Endodermal cell (in vitro differentiated cells): ENCODE results near the gene DTNBP1. TPM values are rescaled to one million over a fixed set of nuclear protein-coding genes. Genes with fewer than 3 reads are reported as not detected.
A peak's percentile ranks its signal among the peaks of the same experiment; 100 is the strongest.

Experiments
- DNase-seq: peaks from one replicate; pipeline ENCODE4 v3.0.0-alpha.2; 2017
- H3K27ac ChIP-seq: 2 replicates; pipeline ENCODE4 v1.5.1; 2013; ENCODE audit warnings: mild to moderate bottlenecking, low read depth, low read length, moderate library complexity
- H3K27me3 ChIP-seq: 2 replicates; pipeline ENCODE4 v1.6.1; 2013; ENCODE audit warnings: mild to moderate bottlenecking, low read length, moderate library complexity; ENCODE audit not compliant: insufficient read depth, control insufficient read depth, poor library complexity, severe bottlenecking
- H3K36me3 ChIP-seq: 2 replicates; pipeline ENCODE4 v1.7.0; 2013; ENCODE audit warnings: mild to moderate bottlenecking, low read length, moderate library complexity; ENCODE audit not compliant: control insufficient read depth, insufficient read depth
- H3K4me1 ChIP-seq: one replicate; pipeline ENCODE4 v1.7.0; 2013; ENCODE audit warnings: low read length; ENCODE audit not compliant: control insufficient read depth, insufficient read depth
- H3K4me3 ChIP-seq: 2 replicates; pipeline ENCODE4 v1.5.1; 2013; ENCODE audit warnings: mild to moderate bottlenecking, low read length, moderate library complexity
- H3K9ac ChIP-seq: 2 replicates; pipeline ENCODE4 v1.6.1; 2013; ENCODE audit warnings: mild to moderate bottlenecking, low read length, moderate library complexity; ENCODE audit not compliant: poor library complexity, severe bottlenecking; ENCODE audit errors: extremely low read depth
- H3K9me3 ChIP-seq: 2 replicates; pipeline ENCODE4 v1.6.1; 2013; ENCODE audit warnings: mild to moderate bottlenecking, low read length, moderate library complexity; ENCODE audit not compliant: control insufficient read depth
- H3K27ac Mint-ChIP-seq: 2 replicates; pipeline ENCODE4 v1.8.0; 2020; ENCODE audit warnings: mixed read lengths
- H3K27me3 Mint-ChIP-seq: 2 replicates; pipeline ENCODE4 v1.8.0; 2021; ENCODE audit warnings: mild to moderate bottlenecking, mixed read lengths; ENCODE audit not compliant: insufficient read depth
- H3K36me3 Mint-ChIP-seq: 2 replicates; pipeline ENCODE4 v1.8.0; 2020; ENCODE audit warnings: low read depth, mixed read lengths
- H3K4me1 Mint-ChIP-seq: 2 replicates; pipeline ENCODE4 v1.8.0; 2020; ENCODE audit warnings: mixed read lengths
- H3K4me3 Mint-ChIP-seq: 2 replicates; pipeline ENCODE4 v1.8.0; 2020; ENCODE audit warnings: mild to moderate bottlenecking, moderate library complexity, mixed read lengths
- H3K9me3 Mint-ChIP-seq: 2 replicates; pipeline ENCODE4 v1.8.0; 2020; ENCODE audit warnings: mild to moderate bottlenecking, mixed read lengths
- WGBS, 2 experiments: methylation state at CpG; one replicate each; pipeline versions ENCODE4 v1.1.5 to v1.1.7; 2013; ENCODE audit warnings: missing lambda C conversion rate in 2 of 2, mixed read lengths in 1 of 2; ENCODE audit not compliant: insufficient coverage in 1 of 2, insufficient read length in 1 of 2; 5-methylcytosine and 5-hydroxymethylcytosine counted together
- total RNA-seq, 2 donors: library from RNA; stranded (reverse); fragmentation: NEBNext Ultra II Directional in 1 of 2; extraction: Animal tissue kit (Norgen Biotek cat#: 25700) in 1 of 2; gene quantifications; 2 replicates in 1 of 2; 3 replicates in 1 of 2; pipeline ENCODE4 v1.2.1, GENCODE V29; 2021
- TF ChIP-seq, protein P1 (sequence below): fragments of 200-600 bp; sonication (generic); conservative IDR thresholded peaks from 2 replicates; pipeline ENCODE4 v1.5.0; 2021; ENCODE audit warnings: antibody characterized with exemption, mild to moderate bottlenecking

DTNBP1 gene
- total RNA-seq, 2 donors from 2014 or later: 14.1 to 31.4 TPM

DNA sequence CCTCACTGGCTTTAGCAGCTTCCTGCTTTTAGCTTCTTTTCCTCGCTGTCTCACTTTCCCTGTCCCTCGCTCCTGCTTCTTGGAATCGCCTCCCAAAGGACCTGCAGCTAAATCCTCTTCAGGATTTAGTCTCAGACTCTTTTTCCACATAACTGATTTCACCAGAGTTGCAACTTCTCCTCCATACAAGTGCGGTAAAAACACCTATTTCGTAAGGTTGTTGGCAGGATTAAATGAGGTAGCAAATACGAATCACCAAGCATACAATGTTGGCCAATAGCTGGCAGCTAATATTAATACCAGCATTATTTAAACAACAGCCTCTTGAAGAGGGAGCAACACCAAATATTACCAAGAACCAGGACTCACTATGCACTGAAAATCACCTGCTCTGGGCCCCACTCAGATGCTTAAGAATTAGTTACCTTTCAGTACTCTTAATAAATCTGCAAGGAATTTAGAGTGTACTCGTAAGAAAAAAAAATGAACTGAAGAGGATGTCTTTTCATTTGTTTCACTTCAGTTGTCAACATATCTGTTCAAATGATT is 123.0 kb downstream of the DTNBP1 start:
- H3K9me3 Mint-ChIP-seq: peaks cover 35% of the 10 kb centered on the region
- Histone ChIP-seq H3K4me1 (peaks cover 29% of the 10 kb centered on the region), H3K27me3 (no peaks in the 10 kb centered on the region), H3K9ac (no peak overlapping the region), H3K4me3 (no peak overlapping the region), H3K36me3 (peaks cover 3% of the 10 kb centered on the region), H3K27ac (no peak overlapping the region), H3K9me3 (peaks cover 34% of the 10 kb centered on the region)
- peaks cover 43% of the 10 kb centered on the region for H3K4me1 Mint-ChIP-seq
- H3K4me3 Mint-ChIP-seq: no peak overlapping the region
- peak overlapping the region; percentile 65 for H3K27ac Mint-ChIP-seq
- H3K27me3 Mint-ChIP-seq: no peaks in the 10 kb centered on the region
- no peak for DNase-seq
- TF ChIP-seq, protein P1, sequence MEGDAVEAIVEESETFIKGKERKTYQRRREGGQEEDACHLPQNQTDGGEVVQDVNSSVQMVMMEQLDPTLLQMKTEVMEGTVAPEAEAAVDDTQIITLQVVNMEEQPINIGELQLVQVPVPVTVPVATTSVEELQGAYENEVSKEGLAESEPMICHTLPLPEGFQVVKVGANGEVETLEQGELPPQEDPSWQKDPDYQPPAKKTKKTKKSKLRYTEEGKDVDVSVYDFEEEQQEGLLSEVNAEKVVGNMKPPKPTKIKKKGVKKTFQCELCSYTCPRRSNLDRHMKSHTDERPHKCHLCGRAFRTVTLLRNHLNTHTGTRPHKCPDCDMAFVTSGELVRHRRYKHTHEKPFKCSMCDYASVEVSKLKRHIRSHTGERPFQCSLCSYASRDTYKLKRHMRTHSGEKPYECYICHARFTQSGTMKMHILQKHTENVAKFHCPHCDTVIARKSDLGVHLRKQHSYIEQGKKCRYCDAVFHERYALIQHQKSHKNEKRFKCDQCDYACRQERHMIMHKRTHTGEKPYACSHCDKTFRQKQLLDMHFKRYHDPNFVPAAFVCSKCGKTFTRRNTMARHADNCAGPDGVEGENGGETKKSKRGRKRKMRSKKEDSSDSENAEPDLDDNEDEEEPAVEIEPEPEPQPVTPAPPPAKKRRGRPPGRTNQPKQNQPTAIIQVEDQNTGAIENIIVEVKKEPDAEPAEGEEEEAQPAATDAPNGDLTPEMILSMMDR: no peak
- 93 to 97% methylated on average over 6 to 7 of the region's 7 CpGs for WGBS, 2 experiments
- peaks cover 16% of the 10 kb centered on the region for H3K36me3 Mint-ChIP-seq

DNA sequence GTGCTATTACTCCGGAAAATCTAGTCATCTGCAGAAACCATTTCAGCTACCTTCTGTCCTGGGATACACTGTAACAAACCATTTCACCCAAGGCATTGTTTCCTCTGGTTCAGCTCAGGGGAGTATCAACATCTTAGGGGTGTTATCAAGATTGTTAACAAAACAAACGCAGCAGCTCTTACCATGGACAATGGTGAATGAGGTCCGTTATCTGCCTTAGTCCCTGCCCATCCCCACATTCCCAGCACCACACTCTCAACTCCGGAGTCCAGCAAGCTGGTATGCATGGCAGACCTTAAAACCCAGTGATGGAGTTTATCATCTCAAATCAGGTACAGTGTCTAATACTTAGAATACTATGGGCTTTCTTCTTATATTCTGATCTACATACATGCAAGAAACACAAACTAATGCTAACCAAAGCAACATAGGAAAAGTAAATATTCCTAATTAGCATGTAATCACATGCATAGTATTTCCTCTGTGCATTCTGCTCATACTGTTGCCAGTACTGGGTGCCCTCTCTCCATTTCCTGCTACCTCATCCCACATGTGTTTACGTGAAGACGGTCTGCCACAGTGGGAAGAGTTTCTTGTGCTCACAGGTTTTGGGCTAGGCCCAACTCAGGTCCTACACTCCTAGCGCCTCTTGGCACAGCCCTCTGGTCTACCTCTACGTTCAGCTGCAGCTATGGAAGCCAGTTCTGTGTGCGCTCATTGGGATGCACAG is 123.9 kb downstream of the DTNBP1 start:
- TF ChIP-seq, protein P1: no peak
- WGBS, 2 experiments: 70 to 100% methylated on average over 4 to 9 of the region's 9 CpGs
- Mint-ChIP-seq H3K27ac (peak overlapping the region; percentile 83), H3K36me3 (peaks cover 16% of the 10 kb centered on the region), H3K9me3 (peaks cover 29% of the 10 kb centered on the region), H3K27me3 (no peaks in the 10 kb centered on the region), H3K4me3 (no peak overlapping the region), H3K4me1 (peaks cover 43% of the 10 kb centered on the region)
- Histone ChIP-seq H3K4me3 (peak overlapping the region; percentile 57), H3K9me3 (peaks cover 26% of the 10 kb centered on the region), H3K27ac (no peak overlapping the region), H3K4me1 (peaks cover 29% of the 10 kb centered on the region), H3K9ac (peak overlapping the region; percentile 14), H3K36me3 (peaks cover 3% of the 10 kb centered on the region), H3K27me3 (no peaks in the 10 kb centered on the region)
- DNase-seq: peak; percentile 67

DNA sequence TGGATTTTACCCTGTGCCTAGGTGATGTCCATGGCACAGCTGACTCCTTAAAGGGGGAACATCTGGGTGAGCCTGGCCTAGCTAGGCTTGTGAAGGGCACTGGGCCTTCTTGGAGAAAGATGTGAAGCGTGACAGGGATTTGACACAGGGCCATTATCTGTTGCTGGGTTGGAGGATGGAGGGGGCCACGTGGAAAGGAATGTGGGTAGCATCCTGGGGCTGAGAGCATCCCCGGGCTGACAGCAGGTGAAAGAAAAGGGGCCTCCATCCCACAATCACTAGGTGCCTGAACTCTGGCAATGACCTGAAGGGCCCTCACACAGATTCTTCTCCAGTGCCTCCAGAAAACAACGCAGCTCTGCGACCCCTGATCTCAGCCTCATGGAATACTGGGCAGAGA is 124.7 kb downstream of the DTNBP1 start:
- Mint-ChIP-seq H3K4me1 (peaks cover 43% of the 10 kb centered on the region), H3K27ac (peak overlapping the region; percentile 83), H3K4me3 (no peak overlapping the region), H3K36me3 (peaks cover 12% of the 10 kb centered on the region), H3K27me3 (no peaks in the 10 kb centered on the region), H3K9me3 (peaks cover 24% of the 10 kb centered on the region)
- no peak for DNase-seq
- TF ChIP-seq, protein P1: no peak
- peak overlapping the region; percentile 57 for H3K4me3 ChIP-seq
- H3K27me3 ChIP-seq: no peaks in the 10 kb centered on the region
- peaks cover 29% of the 10 kb centered on the region for H3K4me1 ChIP-seq
- H3K36me3 ChIP-seq: peaks cover 3% of the 10 kb centered on the region
- 95 to 98% methylated on average over 3 to 5 of the region's 5 CpGs for WGBS, 2 experiments
- H3K9me3 ChIP-seq: peaks cover 23% of the 10 kb centered on the region
- no peak overlapping the region for H3K9ac ChIP-seq
- H3K27ac ChIP-seq: no peak overlapping the region
